ENCODE results near the gene MTA2.

Gene MTA2

GRCh38 chr11:62591448-62592145, 10.1 kb downstream of the MTA2 start, which contains the start of gene TUT1 (continued):
- TF ChIP-seq, protein P1, sequence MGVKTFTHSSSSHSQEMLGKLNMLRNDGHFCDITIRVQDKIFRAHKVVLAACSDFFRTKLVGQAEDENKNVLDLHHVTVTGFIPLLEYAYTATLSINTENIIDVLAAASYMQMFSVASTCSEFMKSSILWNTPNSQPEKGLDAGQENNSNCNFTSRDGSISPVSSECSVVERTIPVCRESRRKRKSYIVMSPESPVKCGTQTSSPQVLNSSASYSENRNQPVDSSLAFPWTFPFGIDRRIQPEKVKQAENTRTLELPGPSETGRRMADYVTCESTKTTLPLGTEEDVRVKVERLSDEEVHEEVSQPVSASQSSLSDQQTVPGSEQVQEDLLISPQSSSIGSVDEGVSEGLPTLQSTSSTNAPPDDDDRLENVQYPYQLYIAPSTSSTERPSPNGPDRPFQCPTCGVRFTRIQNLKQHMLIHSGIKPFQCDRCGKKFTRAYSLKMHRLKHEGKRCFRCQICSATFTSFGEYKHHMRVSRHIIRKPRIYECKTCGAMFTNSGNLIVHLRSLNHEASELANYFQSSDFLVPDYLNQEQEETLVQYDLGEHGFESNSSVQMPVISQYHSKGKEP (tag by site-specific recombination; IDR thresholded peaks at IDR 0.05): peak; percentile 47; the same call in 1 of the 2 replicates
- TF ChIP-seq ZBTB48 (tag by site-specific recombination; IDR thresholded peaks at IDR 0.05) (peak; percentile 37; the same call in 1 of the 2 replicates), ATF2 (tag by site-specific recombination; IDR thresholded peaks at IDR 0.05; ENCODE audit: low read depth) (peak; percentile 76), ZNF433 (tag by site-specific recombination; IDR thresholded peaks at IDR 0.05; ENCODE audit: low read depth) (no peak), PRDM4 (tag by site-specific recombination; IDR thresholded peaks at IDR 0.05) (no peak; the same call in 1 of the 2 replicates), ZNF24 (tag by site-specific recombination; IDR thresholded peaks at IDR 0.05) (peak; percentile 90), ZSCAN18 (tag by site-specific recombination; IDR thresholded peaks at IDR 0.05) (0 out of 2 replicates have a peak, but pooled peaks have one; percentile 43), ZNF341 (tag by site-specific recombination; IDR thresholded peaks at IDR 0.05; ENCODE audit: low read depth) (peak; percentile 91), ZNF777 (tag by site-specific recombination; IDR thresholded peaks at IDR 0.05; ENCODE audit: borderline replicate concordance) (0 out of 2 replicates have a peak, but pooled peaks have one; percentile 23), ZNF677 (tag by site-specific recombination; IDR thresholded peaks at IDR 0.05) (no peak), SALL2 (tag by site-specific recombination; IDR thresholded peaks at IDR 0.05; ENCODE audit: borderline replicate concordance) (no peak), YY1 (tag by site-specific recombination; IDR thresholded peaks at IDR 0.05) (peak; percentile 74), ZNF654 (tag by site-specific recombination; IDR thresholded peaks at IDR 0.05; ENCODE audit: low read depth) (no peak; the same call in 1 of the 2 replicates), ZNF792 (tag by site-specific recombination; IDR thresholded peaks at IDR 0.05) (no peak), ZNF571 (tag by site-specific recombination; IDR thresholded peaks at IDR 0.05) (no peak), ZNF707 (tag by site-specific recombination; IDR thresholded peaks at IDR 0.05) (no peak), ZNF416 (tag by site-specific recombination; IDR thresholded peaks at IDR 0.05) (no peak), SP3 (tag by site-specific recombination; IDR thresholded peaks at IDR 0.05) (peak; percentile 87), IKZF3 (tag by site-specific recombination; IDR thresholded peaks at IDR 0.05) (no peak), ZNF530 (tag by site-specific recombination; IDR thresholded peaks at IDR 0.05; ENCODE audit: low read depth) (no peak), BCL11A (tag by site-specific recombination; IDR thresholded peaks at IDR 0.05; ENCODE audit: low read depth) (peak; percentile 90), ZNF398 (tag by site-specific recombination; IDR thresholded peaks at IDR 0.05) (no peak), KLF9 (tag by site-specific recombination; IDR thresholded peaks at IDR 0.05; ENCODE audit: low read depth) (peak; percentile 38; the same call in 1 of the 2 replicates), YY2 (tag by site-specific recombination; IDR thresholded peaks at IDR 0.05) (peak; percentile 67), ZNF423 (tag by site-specific recombination; IDR thresholded peaks at IDR 0.05) (no peak)
- TF ChIP-seq, protein P2, sequence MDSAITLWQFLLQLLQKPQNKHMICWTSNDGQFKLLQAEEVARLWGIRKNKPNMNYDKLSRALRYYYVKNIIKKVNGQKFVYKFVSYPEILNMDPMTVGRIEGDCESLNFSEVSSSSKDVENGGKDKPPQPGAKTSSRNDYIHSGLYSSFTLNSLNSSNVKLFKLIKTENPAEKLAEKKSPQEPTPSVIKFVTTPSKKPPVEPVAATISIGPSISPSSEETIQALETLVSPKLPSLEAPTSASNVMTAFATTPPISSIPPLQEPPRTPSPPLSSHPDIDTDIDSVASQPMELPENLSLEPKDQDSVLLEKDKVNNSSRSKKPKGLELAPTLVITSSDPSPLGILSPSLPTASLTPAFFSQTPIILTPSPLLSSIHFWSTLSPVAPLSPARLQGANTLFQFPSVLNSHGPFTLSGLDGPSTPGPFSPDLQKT (IDR thresholded peaks at IDR 0.05; ENCODE audit: borderline replicate concordance, low read depth, low read length): no peak
- TF ChIP-seq, protein P3, sequence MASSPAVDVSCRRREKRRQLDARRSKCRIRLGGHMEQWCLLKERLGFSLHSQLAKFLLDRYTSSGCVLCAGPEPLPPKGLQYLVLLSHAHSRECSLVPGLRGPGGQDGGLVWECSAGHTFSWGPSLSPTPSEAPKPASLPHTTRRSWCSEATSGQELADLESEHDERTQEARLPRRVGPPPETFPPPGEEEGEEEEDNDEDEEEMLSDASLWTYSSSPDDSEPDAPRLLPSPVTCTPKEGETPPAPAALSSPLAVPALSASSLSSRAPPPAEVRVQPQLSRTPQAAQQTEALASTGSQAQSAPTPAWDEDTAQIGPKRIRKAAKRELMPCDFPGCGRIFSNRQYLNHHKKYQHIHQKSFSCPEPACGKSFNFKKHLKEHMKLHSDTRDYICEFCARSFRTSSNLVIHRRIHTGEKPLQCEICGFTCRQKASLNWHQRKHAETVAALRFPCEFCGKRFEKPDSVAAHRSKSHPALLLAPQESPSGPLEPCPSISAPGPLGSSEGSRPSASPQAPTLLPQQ (tag by site-specific recombination; IDR thresholded peaks at IDR 0.05): peak; percentile 92

All from HEK293 (cell line).